Esophagus squamous epithelium (tissue), 4 donors: Measurements from ENCODE around the gene GALNT6.

Experiments
- CTCF ChIP-seq, 6 experiments: fragments of 450-650 bp in 4 of 6; fragments of 200-600 bp in 2 of 6; sonication (generic) in 2 of 6; IDR thresholded peaks; one replicate each; pipeline ENCODE4 v1.5.1; 2016 to 2019; ENCODE audit warnings: antibody characterized with exemption in 6 of 6, mild to moderate bottlenecking in 4 of 6, moderate library complexity in 4 of 6
- POLR2A ChIP-seq, 4 donors: fragments of 450-650 bp; IDR thresholded peaks; one replicate each; pipeline ENCODE4 v1.6.1; 2017; ENCODE audit warnings: antibody characterized with exemption in 4 of 4, mild to moderate bottlenecking in 4 of 4, moderate library complexity in 3 of 4

- no peak for TF ChIP-seq CTCF (IDR thresholded peaks at IDR 0.05)
- no peak for TF ChIP-seq POLR2A (IDR thresholded peaks at IDR 0.05)
Observed at GRCh38 chr12:51328587-51328986, 62.6 kb downstream of the GALNT6 start.
